Uterus (tissue), 2 donors: ENCODE results near the gene NACC2.

Experiments used
- CTCF ChIP-seq, 4 experiments: fragments of 200-600 bp in 2 of 4; fragments of 450-650 bp in 2 of 4; sonication (generic) in 2 of 4; IDR thresholded peaks; one replicate each; pipeline ENCODE4 v1.5.1; 2016 to 2019; ENCODE audit warnings: antibody characterized with exemption in 4 of 4, mild to moderate bottlenecking in 2 of 4, moderate library complexity in 1 of 4
- POLR2A ChIP-seq, 2 donors: fragments of 450-650 bp; IDR thresholded peaks; one replicate each; pipeline ENCODE4 v1.6.1; 2016; ENCODE audit warnings: antibody characterized with exemption in 2 of 2, mild to moderate bottlenecking in 1 of 2, moderate library complexity in 1 of 2

GRCh38 chr9:136011703-136012496 is 83.2 kb downstream of the NACC2 start:
- peak in 1 of 4 experiments; percentile 3 for TF ChIP-seq CTCF (IDR thresholded peaks at IDR 0.05)
- no peak for TF ChIP-seq POLR2A (IDR thresholded peaks at IDR 0.05)
